ENCODE results near the gene TLK1.

The TLK1 gene

DNA sequence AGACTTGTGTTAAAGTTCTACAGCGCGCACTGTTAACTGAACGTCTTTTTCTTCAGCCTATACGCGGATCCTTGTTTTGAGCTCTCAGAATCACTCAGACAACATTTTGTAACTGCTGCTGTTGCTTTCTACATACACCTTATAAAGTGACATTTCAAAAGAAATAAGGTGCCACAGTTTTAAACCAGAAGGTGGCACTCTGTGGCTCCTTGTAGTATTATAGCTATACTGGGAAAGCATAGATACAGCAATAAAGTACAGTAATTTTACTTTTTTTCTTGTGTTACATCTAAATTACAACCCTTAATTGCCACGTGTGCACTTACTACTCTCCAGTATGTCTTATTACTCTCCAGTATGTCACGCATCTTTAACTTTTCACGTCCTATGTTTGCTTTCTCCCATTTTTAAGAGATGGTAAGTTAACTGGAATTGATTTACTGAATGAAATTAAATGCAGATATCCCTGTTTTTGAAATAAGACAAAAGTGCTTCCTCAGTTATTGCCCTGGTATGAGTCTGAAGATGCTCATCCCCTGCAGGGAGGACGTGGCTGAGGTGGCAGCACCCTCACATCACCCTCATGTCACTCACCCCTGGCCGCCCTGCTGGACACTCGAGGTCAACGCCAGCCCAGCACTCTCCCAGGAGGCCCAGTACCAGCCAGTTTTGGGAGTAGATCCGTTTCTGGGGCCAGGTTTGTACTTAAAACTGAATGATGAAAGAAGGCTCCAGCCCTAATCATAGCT is 193.9 kb downstream of the TLK1 start:
- no peak for DNase-seq (ENCODE audit: low read depth in 1 of 2, low spot score in 1 of 2)
- Histone ChIP-seq H3K27me3 (ENCODE audit: insufficient read depth, poor library complexity, severe bottlenecking) (no peaks in the 10 kb centered on the region), H3K27ac (replicated peaks) (no peak overlapping the region), H3K4me3 (replicated peaks; ENCODE audit: insufficient read depth, low read length) (no peak overlapping the region)
- TF ChIP-seq, protein P1, sequence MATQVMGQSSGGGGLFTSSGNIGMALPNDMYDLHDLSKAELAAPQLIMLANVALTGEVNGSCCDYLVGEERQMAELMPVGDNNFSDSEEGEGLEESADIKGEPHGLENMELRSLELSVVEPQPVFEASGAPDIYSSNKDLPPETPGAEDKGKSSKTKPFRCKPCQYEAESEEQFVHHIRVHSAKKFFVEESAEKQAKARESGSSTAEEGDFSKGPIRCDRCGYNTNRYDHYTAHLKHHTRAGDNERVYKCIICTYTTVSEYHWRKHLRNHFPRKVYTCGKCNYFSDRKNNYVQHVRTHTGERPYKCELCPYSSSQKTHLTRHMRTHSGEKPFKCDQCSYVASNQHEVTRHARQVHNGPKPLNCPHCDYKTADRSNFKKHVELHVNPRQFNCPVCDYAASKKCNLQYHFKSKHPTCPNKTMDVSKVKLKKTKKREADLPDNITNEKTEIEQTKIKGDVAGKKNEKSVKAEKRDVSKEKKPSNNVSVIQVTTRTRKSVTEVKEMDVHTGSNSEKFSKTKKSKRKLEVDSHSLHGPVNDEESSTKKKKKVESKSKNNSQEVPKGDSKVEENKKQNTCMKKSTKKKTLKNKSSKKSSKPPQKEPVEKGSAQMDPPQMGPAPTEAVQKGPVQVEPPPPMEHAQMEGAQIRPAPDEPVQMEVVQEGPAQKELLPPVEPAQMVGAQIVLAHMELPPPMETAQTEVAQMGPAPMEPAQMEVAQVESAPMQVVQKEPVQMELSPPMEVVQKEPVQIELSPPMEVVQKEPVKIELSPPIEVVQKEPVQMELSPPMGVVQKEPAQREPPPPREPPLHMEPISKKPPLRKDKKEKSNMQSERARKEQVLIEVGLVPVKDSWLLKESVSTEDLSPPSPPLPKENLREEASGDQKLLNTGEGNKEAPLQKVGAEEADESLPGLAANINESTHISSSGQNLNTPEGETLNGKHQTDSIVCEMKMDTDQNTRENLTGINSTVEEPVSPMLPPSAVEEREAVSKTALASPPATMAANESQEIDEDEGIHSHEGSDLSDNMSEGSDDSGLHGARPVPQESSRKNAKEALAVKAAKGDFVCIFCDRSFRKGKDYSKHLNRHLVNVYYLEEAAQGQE (IDR thresholded peaks at IDR 0.05; ENCODE audit: insufficient replicate concordance, low read depth) = no peak
- TF ChIP-seq, protein P2, sequence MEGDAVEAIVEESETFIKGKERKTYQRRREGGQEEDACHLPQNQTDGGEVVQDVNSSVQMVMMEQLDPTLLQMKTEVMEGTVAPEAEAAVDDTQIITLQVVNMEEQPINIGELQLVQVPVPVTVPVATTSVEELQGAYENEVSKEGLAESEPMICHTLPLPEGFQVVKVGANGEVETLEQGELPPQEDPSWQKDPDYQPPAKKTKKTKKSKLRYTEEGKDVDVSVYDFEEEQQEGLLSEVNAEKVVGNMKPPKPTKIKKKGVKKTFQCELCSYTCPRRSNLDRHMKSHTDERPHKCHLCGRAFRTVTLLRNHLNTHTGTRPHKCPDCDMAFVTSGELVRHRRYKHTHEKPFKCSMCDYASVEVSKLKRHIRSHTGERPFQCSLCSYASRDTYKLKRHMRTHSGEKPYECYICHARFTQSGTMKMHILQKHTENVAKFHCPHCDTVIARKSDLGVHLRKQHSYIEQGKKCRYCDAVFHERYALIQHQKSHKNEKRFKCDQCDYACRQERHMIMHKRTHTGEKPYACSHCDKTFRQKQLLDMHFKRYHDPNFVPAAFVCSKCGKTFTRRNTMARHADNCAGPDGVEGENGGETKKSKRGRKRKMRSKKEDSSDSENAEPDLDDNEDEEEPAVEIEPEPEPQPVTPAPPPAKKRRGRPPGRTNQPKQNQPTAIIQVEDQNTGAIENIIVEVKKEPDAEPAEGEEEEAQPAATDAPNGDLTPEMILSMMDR (IDR thresholded peaks at IDR 0.05; ENCODE audit: insufficient read depth, low read length) = no peak

DNA sequence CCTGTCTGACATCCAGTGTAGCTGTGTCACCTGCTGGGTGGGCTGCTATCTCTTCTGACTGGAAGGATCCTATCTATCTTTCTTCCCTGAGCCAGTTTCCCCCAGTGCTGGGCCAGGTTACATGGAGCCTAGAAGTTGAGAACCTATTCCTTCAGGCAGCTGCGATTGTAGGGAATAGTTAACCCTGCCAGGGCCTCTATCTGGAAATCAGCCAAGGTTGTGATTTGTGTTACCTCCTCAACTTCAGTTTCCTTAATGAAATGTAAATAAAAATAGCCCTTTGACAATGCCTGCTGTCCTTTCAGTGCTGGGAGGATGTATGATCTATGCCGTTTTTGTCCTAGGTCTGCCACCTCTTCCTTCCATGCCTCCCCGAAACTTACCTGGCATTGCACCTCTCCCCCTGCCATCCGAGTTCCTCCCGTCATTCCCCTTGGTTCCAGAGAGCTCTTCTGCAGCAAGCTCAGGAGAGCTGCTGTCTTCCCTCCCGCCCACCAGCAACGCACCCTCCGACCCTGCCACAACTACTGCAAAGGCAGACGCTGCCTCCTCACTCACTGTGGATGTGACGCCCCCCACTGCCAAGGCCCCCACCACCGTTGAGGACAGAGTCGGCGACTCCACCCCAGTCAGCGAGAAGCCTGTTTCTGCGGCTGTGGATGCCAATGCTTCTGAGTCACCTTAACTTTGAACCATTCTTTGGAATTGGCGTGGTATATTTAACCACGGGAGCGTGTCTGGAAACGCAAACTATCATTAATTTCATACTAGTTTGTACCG is 195.1 kb downstream of the TLK1 start:
- no peak for TF ChIP-seq POLR2AphosphoS5 (IDR thresholded peaks at IDR 0.05; ENCODE audit: low read depth)
- TF ChIP-seq, protein P2 (IDR thresholded peaks at IDR 0.05; ENCODE audit: insufficient read depth, low read length) = no peak
- Histone ChIP-seq H3K27me3 (ENCODE audit: insufficient read depth, poor library complexity, severe bottlenecking) (no peaks in the 10 kb centered on the region), H3K4me3 (replicated peaks; ENCODE audit: insufficient read depth, low read length) (no peak overlapping the region), H3K27ac (replicated peaks) (no peak overlapping the region)
- no peak for DNase-seq (ENCODE audit: low read depth in 1 of 2, low spot score in 1 of 2)

DNA sequence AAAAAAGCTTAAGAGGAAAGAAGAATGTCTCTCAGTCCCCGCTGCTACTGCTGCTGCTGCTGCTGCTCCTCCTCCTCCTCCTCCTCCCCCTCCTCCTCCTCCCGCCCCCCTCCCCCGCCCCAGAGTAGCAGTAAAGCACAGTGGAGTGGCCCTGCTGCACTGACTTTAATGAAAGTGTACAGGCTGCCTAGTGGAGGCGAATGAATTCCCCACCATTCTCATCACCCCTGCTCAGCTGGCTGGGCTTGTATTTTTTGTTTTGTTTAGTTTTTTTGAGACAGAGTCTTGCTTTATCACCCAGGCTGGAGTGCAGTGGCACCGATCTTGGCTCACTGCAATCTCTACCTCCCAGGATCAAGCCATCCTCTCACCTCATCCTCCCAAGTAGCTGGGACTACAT is 197.3 kb downstream of the TLK1 start:
- Histone ChIP-seq H3K4me3 (replicated peaks; ENCODE audit: insufficient read depth, low read length) (no peak overlapping the region), H3K27me3 (ENCODE audit: insufficient read depth, poor library complexity, severe bottlenecking) (no peaks in the 10 kb centered on the region), H3K27ac (replicated peaks) (no peak overlapping the region)
- no peak for DNase-seq (ENCODE audit: low read depth in 1 of 2, low spot score in 1 of 2)
- no peak for TF ChIP-seq POLR2AphosphoS5 (IDR thresholded peaks at IDR 0.05; ENCODE audit: low read depth)
- TF ChIP-seq, protein P2 (IDR thresholded peaks at IDR 0.05; ENCODE audit: insufficient read depth, low read length) = no peak
- no peak for TF ChIP-seq SPI1 (IDR thresholded peaks at IDR 0.05; ENCODE audit: borderline replicate concordance, low read depth)
- TF ChIP-seq GABPA (IDR thresholded peaks at IDR 0.05; ENCODE audit: low read depth) = no peak
- TF ChIP-seq, protein P1 (IDR thresholded peaks at IDR 0.05; ENCODE audit: insufficient replicate concordance, low read depth) = no peak

All from HL-60 (cell line).